ENCODE data around the gene MFSD12.

The MFSD12 gene

GRCh38 chr19:3537101-3537437, 20.3 kb downstream of the MFSD12 start:
- DNase-seq (ENCODE audit: low read depth, low spot score) = no peak
- in situ Hi-C loops (cut with HindIII; ENCODE audit: low sequenced_read_pairs) = no loop called here
- no peak overlapping the region for H3K4me3 ChIP-seq (ENCODE audit: low read depth, low read length)
- no peak for TF ChIP-seq CTCF (IDR thresholded peaks at IDR 0.05; ENCODE audit: low read depth, low read length)

- TF ChIP-seq CTCF (IDR thresholded peaks at IDR 0.05; ENCODE audit: low read depth, low read length) = no peak
- in situ Hi-C loops (cut with HindIII; ENCODE audit: low sequenced_read_pairs) = no loop called here
- no peak for DNase-seq (ENCODE audit: low read depth, low spot score)
- H3K4me3 ChIP-seq (ENCODE audit: low read depth, low read length) = no peak overlapping the region
Observed at GRCh38 chr19:3536429-3537100, 20.8 kb downstream of the MFSD12 start.

- H3K4me3 ChIP-seq (ENCODE audit: low read depth, low read length) = no peak overlapping the region
- no peak for DNase-seq (ENCODE audit: low read depth, low spot score)
- TF ChIP-seq CTCF (IDR thresholded peaks at IDR 0.05; ENCODE audit: low read depth, low read length) = no peak
- in situ Hi-C loops (cut with HindIII; ENCODE audit: low sequenced_read_pairs) = no loop called here
Observed at GRCh38 chr19:3535981-3536380, 21.4 kb downstream of the MFSD12 start.

- in situ Hi-C loops (cut with HindIII; ENCODE audit: low sequenced_read_pairs) = no loop called here
- no peak for TF ChIP-seq CTCF (IDR thresholded peaks at IDR 0.05; ENCODE audit: low read depth, low read length)
- no peak overlapping the region for H3K4me3 ChIP-seq (ENCODE audit: low read depth, low read length)
- DNase-seq (ENCODE audit: low read depth, low spot score) = no peak
Observed at GRCh38 chr19:3535563-3535965, 21.8 kb downstream of the MFSD12 start.

GRCh38 chr19:3535235-3535535, 22.2 kb downstream of the MFSD12 start:
- no peak overlapping the region for H3K4me3 ChIP-seq (ENCODE audit: low read depth, low read length)
- in situ Hi-C loops (cut with HindIII; ENCODE audit: low sequenced_read_pairs) = no loop called here

GRCh38 chr19:3534375-3535234, 22.8 kb downstream of the MFSD12 start:
- H3K4me3 ChIP-seq (ENCODE audit: low read depth, low read length) = no peak overlapping the region
- TF ChIP-seq CTCF (IDR thresholded peaks at IDR 0.05; ENCODE audit: low read depth, low read length) = no peak
- no peak for DNase-seq (ENCODE audit: low read depth, low spot score)
- in situ Hi-C loops (cut with HindIII; ENCODE audit: low sequenced_read_pairs) = no loop called here

More at GRCh38 chr19:3535235-3535535, 22.2 kb downstream of the MFSD12 start:
- TF ChIP-seq CTCF (IDR thresholded peaks at IDR 0.05; ENCODE audit: low read depth, low read length) = no peak
- no peak for DNase-seq (ENCODE audit: low read depth, low spot score)
